H1 (cell line): ENCODE results near the gene CGB2. TPM values are rescaled to one million over a fixed set of nuclear protein-coding genes. Genes with fewer than 3 reads are reported as not detected.
"Not testable (repeated sequence)": the region's sequence is repeated elsewhere in the genome, so short reads cannot be mapped to it uniquely, and the experiment has no call there.

Experiments used
- CTCF ChIA-PET: fragments of 300-600 bp; sonication (Branson Sonifier 250); formaldehyde crosslinking; loops from one replicate; lab custom pipeline; 2021; ENCODE audit not compliant: partially characterized antibody; lab: Charles Lee
- POLR2A ChIA-PET: fragments of 300-600 bp; sonication (Branson Sonifier 250); formaldehyde crosslinking; loops from one replicate; lab custom pipeline; 2021; ENCODE audit warnings: inconsistent platforms; ENCODE audit not compliant: partially characterized antibody; lab: Charles Lee
- DNase-seq, 2 experiments: peaks; one replicate each; pipeline versions ENCODE4 v3.0.0 to v3.0.0-alpha.2; 2010 to 2022; ENCODE audit warnings: low spot score in 2 of 2, low read depth in 1 of 2, mixed read lengths in 1 of 2
- FAIRE-seq: peaks from 2 replicates; lab custom pipeline; 2011; peaks lifted over from hg19 to GRCh38; lab: Jason Lieb, UNC
- H2AFZ ChIP-seq: 2 replicates; pipeline ENCODE4 v1.8.1; 2012; ENCODE audit warnings: low read length, inconsistent platforms
- H2AK5ac ChIP-seq: 2 replicates; pipeline ENCODE4 v1.6.1; 2013; ENCODE audit warnings: low read depth, low read length
- H2BK120ac ChIP-seq: replicated peaks from 2 replicates; pipeline ENCODE3; 2013; ENCODE audit warnings: low read depth, low read length, inconsistent platforms
- H2BK12ac ChIP-seq: 2 replicates; pipeline ENCODE4 v1.6.1; 2013; ENCODE audit warnings: low read depth, low read length
- H2BK15ac ChIP-seq: 2 replicates; pipeline ENCODE4 v1.6.1; 2013; ENCODE audit warnings: low read length
- H2BK20ac ChIP-seq: 2 replicates; pipeline ENCODE4 v1.6.1; 2013; ENCODE audit warnings: low read length
- H2BK5ac ChIP-seq: 2 replicates; pipeline ENCODE4 v1.6.1; 2013; ENCODE audit warnings: low read depth, low read length
- H3K14ac ChIP-seq: 2 replicates; pipeline ENCODE4 v1.6.1; 2013; ENCODE audit warnings: inconsistent platforms; ENCODE audit not compliant: insufficient read length
- H3K18ac ChIP-seq: 2 replicates; pipeline ENCODE4 v1.6.1; 2013; ENCODE audit warnings: low read length; ENCODE audit errors: extremely low read depth
- H3K23ac ChIP-seq: 2 replicates; pipeline ENCODE4 v1.6.1; 2013; ENCODE audit warnings: inconsistent platforms; ENCODE audit not compliant: insufficient read length
- H3K23me2 ChIP-seq: 2 replicates; pipeline ENCODE4 v1.6.1; 2013; ENCODE audit warnings: low read depth, low read length
- H3K27ac ChIP-seq: 2 replicates; pipeline ENCODE4 v1.6.1; 2011; ENCODE audit warnings: low read depth, low read length, inconsistent platforms
- H3K27me3 ChIP-seq, 4 experiments: replicated peaks in 1 of 4; 1 replicate in 1 of 4; 2 replicates in 3 of 4; pipeline versions ENCODE4 v1.6.1 to v1.8.1; 2011 to 2013; ENCODE audit warnings: low read length in 3 of 4, mild to moderate bottlenecking in 3 of 4, inconsistent platforms in 2 of 4, mixed read lengths in 2 of 4, moderate library complexity in 1 of 4; ENCODE audit not compliant: control insufficient read depth in 3 of 4, insufficient read depth in 3 of 4; ENCODE audit errors: extremely low read depth in 1 of 4
- H3K36me3 ChIP-seq, 4 experiments: 2 replicates each; pipeline versions ENCODE4 v1.6.1 to v1.8.1; 2011 to 2013; ENCODE audit warnings: mild to moderate bottlenecking in 4 of 4, low read length in 3 of 4, moderate library complexity in 2 of 4, control low read depth in 1 of 4, inconsistent platforms in 1 of 4; ENCODE audit not compliant: insufficient read depth in 4 of 4, control insufficient read depth in 2 of 4
- H3K4ac ChIP-seq: replicated peaks from 2 replicates; pipeline ENCODE3; 2013; ENCODE audit warnings: low read length, low read depth, mixed read lengths, inconsistent platforms; ENCODE audit not compliant: insufficient read length
- H3K4me1 ChIP-seq, 4 experiments: replicated peaks in 1 of 4; 1 replicate in 1 of 4; 2 replicates in 3 of 4; pipeline versions ENCODE4 v1.6.1 to v1.8.1; 2011 to 2013; ENCODE audit warnings: low read length in 3 of 4, inconsistent platforms in 2 of 4, mixed read lengths in 1 of 4; ENCODE audit not compliant: insufficient read depth in 4 of 4, control insufficient read depth in 3 of 4
- H3K4me2 ChIP-seq, 2 experiments: 2 replicates each; pipeline versions ENCODE4 v1.6.1 to v1.8.1; 2011 to 2013; ENCODE audit warnings: low read depth in 2 of 2, low read length in 2 of 2, control low read depth in 1 of 2, inconsistent platforms in 1 of 2, mild to moderate bottlenecking in 1 of 2; ENCODE audit not compliant: insufficient read depth in 1 of 2
- H3K4me3 ChIP-seq, 4 experiments: fragments of 200-600, 300-600 bp in 1 of 4; sonication (generic), shearing (Covaris generic), sonication (Bioruptor Twin) in 1 of 4; 2 replicates each; pipeline versions ENCODE4 v1.5.1 to v1.8.1; 2011 to 2016; ENCODE audit warnings: low read length in 4 of 4, low read depth in 3 of 4, control low read depth in 2 of 4, inconsistent platforms in 2 of 4, mild to moderate bottlenecking in 2 of 4, mixed read lengths in 1 of 4, moderate library complexity in 1 of 4; ENCODE audit not compliant: insufficient read depth in 2 of 4; ENCODE audit errors: extremely low read depth in 1 of 4
- H3K56ac ChIP-seq: replicated peaks from 2 replicates; pipeline ENCODE3; 2013; ENCODE audit warnings: low read depth, mild to moderate bottlenecking, mixed read lengths, low read length, inconsistent platforms; ENCODE audit not compliant: insufficient read length
- H3K79me1 ChIP-seq: 2 replicates; pipeline ENCODE4 v1.6.1; 2013; ENCODE audit warnings: low read depth, low read length, control low read depth
- H3K79me2 ChIP-seq, 2 experiments: 2 replicates each; pipeline versions ENCODE4 v1.6.1 to v1.8.1; 2012 to 2013; ENCODE audit warnings: low read length in 2 of 2, mild to moderate bottlenecking in 2 of 2, inconsistent platforms in 1 of 2; ENCODE audit not compliant: insufficient read depth in 2 of 2, control insufficient read depth in 1 of 2
- H3K9ac ChIP-seq, 4 experiments: replicated peaks in 1 of 4; 1 replicate in 1 of 4; 2 replicates in 3 of 4; pipeline versions ENCODE4 v1.6.1 to v1.8.1; 2011 to 2013; ENCODE audit warnings: low read depth in 3 of 4, low read length in 3 of 4, control low read depth in 2 of 4, mild to moderate bottlenecking in 2 of 4, moderate library complexity in 2 of 4, inconsistent platforms in 1 of 4; ENCODE audit errors: extremely low read depth in 1 of 4
- H3K9me3 ChIP-seq, 2 experiments: 2 replicates each; pipeline versions ENCODE4 v1.6.1 to v1.8.1; 2012 to 2013; ENCODE audit warnings: mild to moderate bottlenecking in 2 of 2, moderate library complexity in 2 of 2, control low read depth in 1 of 2, inconsistent platforms in 1 of 2, low read depth in 1 of 2, low read length in 1 of 2, mixed read lengths in 1 of 2; ENCODE audit not compliant: insufficient read depth in 2 of 2
- H4K20me1 ChIP-seq, 2 experiments: replicated peaks in 1 of 2; 2 replicates each; pipeline versions ENCODE3 to v1.8.1; 2011 to 2013; ENCODE audit warnings: inconsistent platforms in 2 of 2, low read length in 2 of 2, mild to moderate bottlenecking in 1 of 2; ENCODE audit not compliant: insufficient read depth in 2 of 2, control insufficient read depth in 1 of 2
- H4K5ac ChIP-seq: 2 replicates; pipeline ENCODE4 v1.6.1; 2013; ENCODE audit warnings: low read length, low read depth, mixed read lengths, inconsistent platforms; ENCODE audit not compliant: insufficient read length
- H4K8ac ChIP-seq: 2 replicates; pipeline ENCODE4 v1.8.0; 2013; ENCODE audit warnings: mild to moderate bottlenecking, moderate library complexity, low read length, inconsistent platforms; ENCODE audit not compliant: insufficient read depth; ENCODE audit errors: extremely low read depth
- H4K91ac ChIP-seq: replicated peaks from 2 replicates; pipeline ENCODE3; 2013; ENCODE audit warnings: low read length, mixed read lengths, inconsistent platforms; ENCODE audit not compliant: insufficient read length
- WGBS, 2 experiments: shearing (Covaris generic) in 1 of 2; methylation state at CpG; one replicate each; pipeline versions ENCODE4 v1.1.6 to v1.1.7; 2013 to 2015; ENCODE audit warnings: low lambda C conversion rate in 2 of 2, mixed read lengths in 2 of 2, inconsistent platforms in 1 of 2, low coverage in 1 of 2, missing lambda C conversion rate in 1 of 2; ENCODE audit not compliant: insufficient replicate concordance in 2 of 2, insufficient coverage in 1 of 2, insufficient read length in 1 of 2; ENCODE audit errors: extremely low coverage in 1 of 2, missing lambda C conversion rate in 1 of 2; 5-methylcytosine and 5-hydroxymethylcytosine counted together
- polyA plus RNA-seq, 7 experiments: library from polyadenylated mRNA; depleted of rRNA in 3 of 7; stranded (reverse) in 5 of 7; unstranded in 2 of 7; fragments of >200 nt in 5 of 7; fragments of 200-250 nt in 2 of 7; gene quantifications; 1 replicate in 5 of 7; 2 replicates in 1 of 7; 4 replicates in 1 of 7; pipeline versions ENCODE4 v1.2.1 to v1.2.3, GENCODE V29; 2011 to 2013; ENCODE audit warnings: missing spikeins in 2 of 7, mixed read lengths in 2 of 7
- total RNA-seq: library from RNA; stranded (reverse); fragmentation: NEBNext Ultra II Directional; extraction: Animal tissue kit (Norgen Biotek cat#: 25700); gene quantifications from 2 replicates; pipeline ENCODE4 v1.2.1, GENCODE V29; 2021

Gene CGB2
- total and polyA plus RNA-seq, 2 of the 8 experiments (the other 6 are each of a cell fraction or from before 2014, with no cell fraction given), result 0.71 to 3.2 TPM

GRCh38 chr19:49024233-49024632 is 7.5 kb upstream of the CGB2 start, which contains the start of gene CGB3:
Gene CGB3 (minus strand): TSS chr19:49024333. CDS start chr19:49023971, 362 bp downstream.
- H3K4me3 ChIP-seq, H3K36me3 ChIP-seq, H4K20me1 ChIP-seq, H2BK20ac ChIP-seq, H4K5ac ChIP-seq, H2AFZ ChIP-seq, H3K9me3 ChIP-seq, POLR2A ChIA-PET, H3K27me3 ChIP-seq, H3K56ac ChIP-seq, H2AK5ac ChIP-seq, H3K23ac ChIP-seq, CTCF ChIA-PET, H2BK120ac ChIP-seq, H3K4me1 ChIP-seq, H3K18ac ChIP-seq, H3K27ac ChIP-seq, DNase-seq, H4K8ac ChIP-seq, H3K23me2 ChIP-seq, FAIRE-seq, H3K14ac ChIP-seq, H3K4ac ChIP-seq, H3K9ac ChIP-seq, H3K79me2 ChIP-seq, H3K4me2 ChIP-seq, H2BK5ac ChIP-seq, H2BK15ac ChIP-seq, H2BK12ac ChIP-seq, H4K91ac ChIP-seq, H3K79me1 ChIP-seq: not testable (repeated sequence)
- 100% methylated on average over 1 of the region's 15 CpGs; no CpG with 5 or more reads in 1 of the 2 experiments for WGBS, 2 experiments

DNA sequence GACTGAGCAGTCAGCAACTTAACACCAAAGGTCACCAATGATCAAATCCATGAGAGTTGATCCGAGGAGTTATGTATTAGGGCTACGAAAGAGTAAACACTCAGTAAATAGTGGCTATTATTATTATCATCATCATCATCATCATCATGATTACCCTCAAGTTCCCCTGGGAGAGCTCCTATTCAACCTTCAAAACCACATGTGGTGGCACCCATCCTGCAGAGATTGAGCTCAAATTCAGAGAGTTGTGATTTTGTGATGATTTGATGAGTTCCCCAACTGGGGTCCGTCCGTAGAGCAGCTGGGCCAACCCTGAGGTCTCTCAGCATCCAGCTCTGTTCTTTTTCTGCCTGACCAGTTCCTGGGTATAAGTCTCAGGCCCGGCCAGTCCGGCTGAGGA is 6.6 kb upstream of the CGB2 start:
- H3K27ac ChIP-seq, H3K23ac ChIP-seq, H3K14ac ChIP-seq, H2BK20ac ChIP-seq, H3K4me3 ChIP-seq, H2BK5ac ChIP-seq, DNase-seq, POLR2A ChIA-PET, H3K79me1 ChIP-seq, FAIRE-seq, H2BK120ac ChIP-seq, H3K18ac ChIP-seq, H4K91ac ChIP-seq, H2BK12ac ChIP-seq, H3K56ac ChIP-seq, H3K4me2 ChIP-seq, H3K79me2 ChIP-seq, H3K27me3 ChIP-seq, H3K23me2 ChIP-seq, H4K5ac ChIP-seq, H2AK5ac ChIP-seq, H3K9ac ChIP-seq, H3K36me3 ChIP-seq, H4K8ac ChIP-seq, H3K4me1 ChIP-seq, CTCF ChIA-PET, H2BK15ac ChIP-seq, H3K9me3 ChIP-seq, H4K20me1 ChIP-seq, H2AFZ ChIP-seq, H3K4ac ChIP-seq: not testable (repeated sequence)
- 83% methylated on average over 2 of the region's 6 CpGs; no CpG with 5 or more reads in 1 of the 2 experiments for WGBS, 2 experiments
